Keratinocyte (primary cell): ENCODE data around the gene PPP1R13L. TPM values are rescaled to one million over a fixed set of nuclear protein-coding genes. Genes with fewer than 3 reads are reported as not detected.

Experiments used
- DNase-seq: peaks from one replicate; pipeline ENCODE4 v3.0.0-alpha.2; 2011; ENCODE audit warnings: low read depth, missing footprints, low spot score
- FAIRE-seq: peaks from 2 replicates; lab custom pipeline; 2011; peaks lifted over from hg19 to GRCh38; lab: Jason Lieb, UNC
- H2AFZ ChIP-seq: 2 replicates; pipeline ENCODE4 v1.6.0; 2012; ENCODE audit warnings: low read length, control low read depth, inconsistent platforms; ENCODE audit not compliant: control insufficient read depth
- H3K27ac ChIP-seq: 2 replicates; pipeline ENCODE4 v1.5.1; 2011; ENCODE audit warnings: low read length; ENCODE audit not compliant: control insufficient read depth, insufficient read depth
- H3K27me3 ChIP-seq: 3 replicates; pipeline ENCODE4 v1.6.0; 2011; ENCODE audit warnings: low read length; ENCODE audit not compliant: control insufficient read depth, insufficient read depth; ENCODE audit errors: extremely low read depth
- H3K36me3 ChIP-seq, 2 experiments: 2 replicates in 1 of 2; 3 replicates in 1 of 2; pipeline ENCODE4 v1.5.1; 2011; ENCODE audit warnings: low read length in 2 of 2, mild to moderate bottlenecking in 1 of 2; ENCODE audit not compliant: control insufficient read depth in 2 of 2, insufficient read depth in 2 of 2; ENCODE audit errors: extremely low read depth in 1 of 2
- H3K4me1 ChIP-seq: 3 replicates; pipeline ENCODE4 v1.5.1; 2011; ENCODE audit warnings: low read length; ENCODE audit not compliant: control insufficient read depth, insufficient read depth; ENCODE audit errors: extremely low read depth
- H3K4me2 ChIP-seq: 3 replicates; pipeline ENCODE4 v1.6.0; 2011; ENCODE audit warnings: low read depth, low read length; ENCODE audit not compliant: control insufficient read depth, insufficient read depth; ENCODE audit errors: extremely low read depth
- H3K4me3 ChIP-seq, 3 experiments: fragments of 200-600 bp in 1 of 3; sonication (generic) in 1 of 3; 2 replicates in 2 of 3; 3 replicates in 1 of 3; pipeline ENCODE4 v1.5.1; 2011 to 2016; ENCODE audit warnings: low read length in 3 of 3, mild to moderate bottlenecking in 3 of 3, control low read depth in 2 of 3, inconsistent platforms in 1 of 3, low read depth in 1 of 3, mixed read lengths in 1 of 3, mixed run types in 1 of 3, moderate library complexity in 1 of 3; ENCODE audit not compliant: control insufficient read depth in 2 of 3, insufficient read depth in 2 of 3; ENCODE audit errors: extremely low read depth in 1 of 3
- H3K79me2 ChIP-seq: 2 replicates; pipeline ENCODE4 v1.6.0; 2012; ENCODE audit warnings: low read length; ENCODE audit not compliant: control insufficient read depth, insufficient read depth
- H3K9ac ChIP-seq: 3 replicates; pipeline ENCODE4 v1.6.0; 2011; ENCODE audit warnings: low read length; ENCODE audit not compliant: control insufficient read depth, insufficient read depth; ENCODE audit errors: extremely low read depth
- H3K9me1 ChIP-seq: 3 replicates; pipeline ENCODE4 v1.6.0; 2011; ENCODE audit warnings: low read length; ENCODE audit not compliant: control insufficient read depth, insufficient read depth; ENCODE audit errors: extremely low read depth
- H3K9me3 ChIP-seq: 2 replicates; pipeline ENCODE4 v1.5.1; 2012; ENCODE audit warnings: low read depth, low read length; ENCODE audit not compliant: control insufficient read depth
- H4K20me1 ChIP-seq: 3 replicates; pipeline ENCODE4 v1.6.0; 2011; ENCODE audit warnings: low read length; ENCODE audit not compliant: control insufficient read depth, insufficient read depth; ENCODE audit errors: extremely low read depth
- EZH2 ChIP-seq: IDR thresholded peaks from one replicate; pipeline ENCODE4 v1.6.1; 2012; ENCODE audit warnings: inconsistent platforms, mild to moderate bottlenecking, low read length, moderate library complexity
- dilution Hi-C: fragments of 300-500 bp; cut with MboI; formaldehyde crosslinking; loops from one replicate; pipeline ENCODE4 v1.7.0; 2020; ENCODE audit warnings: low sequenced_read_pairs; ENCODE audit not compliant: extremely low pct_ligation_motif_present
- polyA plus RNA-seq, 5 experiments: library from polyadenylated mRNA; depleted of rRNA in 3 of 5; stranded (reverse) in 3 of 5; stranded (forward) in 1 of 5; unstranded in 1 of 5; fragments of >200 nt; gene quantifications; 1 replicate in 1 of 5; 2 replicates in 3 of 5; 3 replicates in 1 of 5; pipeline versions ENCODE4 v1.2.1 to v1.2.3, GENCODE V29; 2011 to 2012; ENCODE audit warnings: missing spikeins in 2 of 5, low read depth in 1 of 5, low replicate concordance in 1 of 5
- TF ChIP-seq, protein P1 (sequence below), 3 experiments: IDR thresholded peaks in 1 of 3; conservative IDR thresholded peaks in 1 of 3; optimal IDR thresholded peaks in 1 of 3; 2 replicates in 2 of 3; 3 replicates in 1 of 3; pipeline versions ENCODE3 to v1.5.1; 2011; ENCODE audit warnings: low read length in 3 of 3, mild to moderate bottlenecking in 3 of 3, moderate library complexity in 2 of 3, control low read depth in 1 of 3, inconsistent platforms in 1 of 3; ENCODE audit not compliant: insufficient read depth in 2 of 3; ENCODE audit errors: extremely low read depth in 1 of 3

Gene PPP1R13L
- polyA plus RNA-seq, 1 donor (not counting 4 experiments of a cell fraction or from before 2014, with no cell fraction given), result 31.2 TPM

DNA sequence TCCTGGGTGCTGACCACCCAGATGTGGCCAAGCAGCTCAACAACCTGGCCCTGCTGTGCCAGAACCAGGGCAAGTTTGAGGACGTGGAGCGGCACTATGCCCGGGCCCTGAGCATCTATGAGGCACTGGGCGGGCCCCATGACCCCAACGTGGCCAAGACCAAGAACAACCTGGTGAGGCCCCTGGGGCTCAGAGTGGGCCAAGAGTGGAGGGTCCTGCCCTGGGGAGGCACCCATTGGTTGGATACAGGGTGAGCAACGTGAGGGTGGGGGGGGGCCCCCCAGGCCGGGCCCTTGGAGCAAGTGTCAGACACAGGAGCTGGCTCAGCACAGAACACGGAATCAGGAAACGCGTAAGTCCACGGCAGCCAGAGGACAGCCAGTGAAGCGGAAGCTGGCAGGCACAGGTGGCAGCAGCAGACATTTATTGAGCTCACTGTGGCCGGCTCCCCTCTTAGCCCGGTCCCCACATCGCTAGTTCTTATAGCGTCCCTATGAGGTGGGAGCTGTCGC, 55.4 kb downstream of the PPP1R13L start:
- H3K79me2 ChIP-seq, result no peaks in the 10 kb centered on the region
- H3K9me1 ChIP-seq, result no peaks in the 10 kb centered on the region
- H3K27ac ChIP-seq, result no peak overlapping the region
- H3K9ac ChIP-seq, result no peak overlapping the region
- peaks cover 28 to 35% of the 10 kb centered on the region in 2 experiments for H3K36me3 ChIP-seq
- H3K4me1 ChIP-seq, result peaks cover 9% of the 10 kb centered on the region
- H3K9me3 ChIP-seq, result no peaks in the 10 kb centered on the region
- no peaks in the 10 kb centered on the region for H3K27me3 ChIP-seq
- no peak overlapping the region for H3K4me3 ChIP-seq
- H2AFZ ChIP-seq, result no peak overlapping the region
- no peak for FAIRE-seq
- DNase-seq, result no peak
- no peak overlapping the region for H3K4me2 ChIP-seq
- dilution Hi-C loops, result no loop called here
- no peak for TF ChIP-seq EZH2
- TF ChIP-seq, protein P1, sequence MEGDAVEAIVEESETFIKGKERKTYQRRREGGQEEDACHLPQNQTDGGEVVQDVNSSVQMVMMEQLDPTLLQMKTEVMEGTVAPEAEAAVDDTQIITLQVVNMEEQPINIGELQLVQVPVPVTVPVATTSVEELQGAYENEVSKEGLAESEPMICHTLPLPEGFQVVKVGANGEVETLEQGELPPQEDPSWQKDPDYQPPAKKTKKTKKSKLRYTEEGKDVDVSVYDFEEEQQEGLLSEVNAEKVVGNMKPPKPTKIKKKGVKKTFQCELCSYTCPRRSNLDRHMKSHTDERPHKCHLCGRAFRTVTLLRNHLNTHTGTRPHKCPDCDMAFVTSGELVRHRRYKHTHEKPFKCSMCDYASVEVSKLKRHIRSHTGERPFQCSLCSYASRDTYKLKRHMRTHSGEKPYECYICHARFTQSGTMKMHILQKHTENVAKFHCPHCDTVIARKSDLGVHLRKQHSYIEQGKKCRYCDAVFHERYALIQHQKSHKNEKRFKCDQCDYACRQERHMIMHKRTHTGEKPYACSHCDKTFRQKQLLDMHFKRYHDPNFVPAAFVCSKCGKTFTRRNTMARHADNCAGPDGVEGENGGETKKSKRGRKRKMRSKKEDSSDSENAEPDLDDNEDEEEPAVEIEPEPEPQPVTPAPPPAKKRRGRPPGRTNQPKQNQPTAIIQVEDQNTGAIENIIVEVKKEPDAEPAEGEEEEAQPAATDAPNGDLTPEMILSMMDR (optimal IDR thresholded peaks at IDR 0.05 in 1 of 3, IDR thresholded peaks at IDR 0.05 in 1 of 3, conservative IDR thresholded peaks at IDR 0.05 in 1 of 3; ENCODE audit: extremely low read depth in 1 of 3, insufficient read depth in 2 of 3, low read length in 3 of 3), result no peak
- H4K20me1 ChIP-seq, result peaks cover 3% of the 10 kb centered on the region

GRCh38 chr19:45349126-45349415, 55.8 kb downstream of the PPP1R13L start:
- DNase-seq (no peak), FAIRE-seq (no peak)
- dilution Hi-C loops, result no loop called here

More at GRCh38 chr19:45349126-45349415, 55.8 kb downstream of the PPP1R13L start:
- no peak overlapping the region for H3K4me3 ChIP-seq
- no peaks in the 10 kb centered on the region for H3K79me2 ChIP-seq
- H3K9me1 ChIP-seq, result no peaks in the 10 kb centered on the region
- no peak overlapping the region for H3K4me2 ChIP-seq
- no peak overlapping the region for H2AFZ ChIP-seq
- H3K9me3 ChIP-seq, result no peaks in the 10 kb centered on the region
- peaks cover 28 to 35% of the 10 kb centered on the region in 2 experiments for H3K36me3 ChIP-seq
- H3K27ac ChIP-seq, result no peak overlapping the region
- H4K20me1 ChIP-seq, result peaks cover 3% of the 10 kb centered on the region
- TF ChIP-seq, protein P1 (optimal IDR thresholded peaks at IDR 0.05 in 1 of 3, IDR thresholded peaks at IDR 0.05 in 1 of 3, conservative IDR thresholded peaks at IDR 0.05 in 1 of 3; ENCODE audit: extremely low read depth in 1 of 3, insufficient read depth in 2 of 3, low read length in 3 of 3), result no peak
- TF ChIP-seq EZH2, result no peak
- H3K9ac ChIP-seq, result no peak overlapping the region
- H3K4me1 ChIP-seq, result peaks cover 11% of the 10 kb centered on the region
- no peaks in the 10 kb centered on the region for H3K27me3 ChIP-seq
